Thymus (tissue), 11 donors: ENCODE data around the gene COMMD1. TPM values are rescaled to one million over a fixed set of nuclear protein-coding genes. Genes with fewer than 3 reads are reported as not detected.

Experiments
- DNase-seq, 9 donors: peaks; one replicate each; pipeline ENCODE4 v3.0.0-alpha.2; 2013; ENCODE audit warnings: low spot score in 9 of 9, low read depth in 6 of 9, missing footprints in 1 of 9
- H3K27ac ChIP-seq, 2 donors: one replicate each; pipeline ENCODE4 v1.5.1; 2013; ENCODE audit warnings: control low read depth in 1 of 2, low read depth in 1 of 2, low read length in 1 of 2, mild to moderate bottlenecking in 1 of 2, moderate library complexity in 1 of 2
- H3K27me3 ChIP-seq, 2 donors: one replicate each; pipeline ENCODE4 v1.5.1; 2013; ENCODE audit warnings: low read length in 1 of 2; ENCODE audit not compliant: control insufficient read depth in 2 of 2, insufficient read depth in 1 of 2
- H3K36me3 ChIP-seq, 2 donors: one replicate each; pipeline ENCODE4 v1.5.1; 2013; ENCODE audit warnings: low read length in 1 of 2, mild to moderate bottlenecking in 1 of 2, moderate library complexity in 1 of 2; ENCODE audit not compliant: control insufficient read depth in 2 of 2, insufficient read depth in 2 of 2
- H3K4me1 ChIP-seq, 2 donors: one replicate each; pipeline ENCODE4 v1.5.1; 2013; ENCODE audit warnings: low read length in 2 of 2; ENCODE audit not compliant: control insufficient read depth in 2 of 2, insufficient read depth in 2 of 2
- H3K4me3 ChIP-seq, 2 donors: one replicate each; pipeline ENCODE4 v1.5.1; 2013; ENCODE audit warnings: low read length in 2 of 2, control low read depth in 1 of 2, mild to moderate bottlenecking in 1 of 2
- H3K9me3 ChIP-seq, 2 donors: one replicate each; pipeline ENCODE4 v1.5.1; 2013; ENCODE audit warnings: low read length in 1 of 2, mild to moderate bottlenecking in 1 of 2; ENCODE audit not compliant: control insufficient read depth in 2 of 2, insufficient read depth in 1 of 2
- WGBS: extraction: QIAGEN DNeasy Blood & Tissue Kit; methylation state at CpG from one replicate; pipeline ENCODE4 v1.1.7; 2013; 5-methylcytosine and 5-hydroxymethylcytosine counted together
- polyA plus RNA-seq: library from polyadenylated mRNA; stranded (reverse); fragments of 200-250 nt; gene quantifications from one replicate; pipeline ENCODE4 v1.2.3, GENCODE V29; 2013
- total RNA-seq: library from RNA; stranded (reverse); fragments of 120-200 nt; gene quantifications from one replicate; pipeline ENCODE4 v1.2.4, GENCODE V29; 2013
- donor health status: healthy.

COMMD1 gene
- total and polyA plus RNA-seq, 2 donors = 39.9 to 45.1 TPM

DNA sequence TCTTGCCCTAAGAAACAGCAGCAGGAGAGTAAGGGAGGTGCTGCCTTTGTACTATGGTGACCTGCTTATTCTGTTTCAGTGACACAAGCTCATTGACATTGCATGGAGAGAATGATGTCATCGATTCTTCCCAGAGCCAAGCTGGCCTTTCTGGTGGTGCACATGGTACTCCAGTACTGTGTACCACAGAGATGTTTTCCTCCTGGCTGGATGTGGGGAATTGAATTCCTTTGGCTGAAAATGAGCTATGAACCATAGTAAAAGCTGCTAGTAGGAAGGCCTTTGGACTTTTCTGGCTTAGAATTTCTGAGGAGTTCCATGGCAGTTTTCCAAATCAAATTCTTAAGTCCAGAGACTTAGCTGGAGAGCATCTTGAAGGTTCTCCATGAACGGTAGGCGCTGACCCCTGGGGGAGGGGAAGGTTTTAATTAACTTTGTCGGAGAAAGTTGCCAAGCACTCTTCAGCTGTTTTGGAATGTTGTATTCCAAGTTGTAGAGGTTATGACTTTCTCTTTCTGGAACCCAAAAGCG lies 273.3 kb downstream of the COMMD1 start:
- no peak for DNase-seq
- H3K27me3 ChIP-seq = no peaks in the 10 kb centered on the region
- H3K9me3 ChIP-seq = no peaks in the 10 kb centered on the region
- no peak overlapping the region for H3K27ac ChIP-seq
- H3K4me3 ChIP-seq = no peak overlapping the region
- 94% methylated on average over 5 of the region's 5 CpGs for WGBS
- no peaks in the 10 kb centered on the region for H3K36me3 ChIP-seq
- peaks cover 26 to 69% of the 10 kb centered on the region in 2 donors for H3K4me1 ChIP-seq

DNA sequence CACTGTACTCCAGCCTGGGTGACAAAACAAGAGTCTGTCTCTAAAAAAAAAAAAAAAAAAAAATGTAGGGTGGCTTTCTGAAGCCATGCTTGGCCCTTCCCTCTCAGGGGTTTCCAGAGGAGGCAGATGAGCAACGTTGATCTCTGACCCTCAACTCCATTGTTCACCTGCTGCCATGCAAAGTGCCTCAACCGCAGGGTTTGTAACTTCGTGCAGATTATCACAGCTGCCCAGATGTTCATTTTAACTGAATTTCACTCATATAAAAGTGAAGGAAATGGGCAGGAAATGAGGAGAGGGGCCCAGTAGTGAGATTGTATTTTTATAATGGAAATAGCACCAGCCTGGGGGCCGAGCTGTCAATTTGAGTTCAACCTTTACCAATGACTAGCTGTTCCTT lies 275.5 kb downstream of the COMMD1 start:
- Histone ChIP-seq H3K27me3 (no peaks in the 10 kb centered on the region), H3K36me3 (no peaks in the 10 kb centered on the region), H3K4me1 (peaks cover 26 to 66% of the 10 kb centered on the region in 2 donors), H3K4me3 (no peak overlapping the region), H3K9me3 (peaks cover 0 to 3% of the 10 kb centered on the region in 2 donors), H3K27ac (peak overlapping the region in 1 of 2 donors; percentile 94)
- DNase-seq = peak in 3 of 9 donors; percentile 32 to 71 (median 35)
- WGBS = 6% methylated on average over 4 of the region's 4 CpGs

DNA sequence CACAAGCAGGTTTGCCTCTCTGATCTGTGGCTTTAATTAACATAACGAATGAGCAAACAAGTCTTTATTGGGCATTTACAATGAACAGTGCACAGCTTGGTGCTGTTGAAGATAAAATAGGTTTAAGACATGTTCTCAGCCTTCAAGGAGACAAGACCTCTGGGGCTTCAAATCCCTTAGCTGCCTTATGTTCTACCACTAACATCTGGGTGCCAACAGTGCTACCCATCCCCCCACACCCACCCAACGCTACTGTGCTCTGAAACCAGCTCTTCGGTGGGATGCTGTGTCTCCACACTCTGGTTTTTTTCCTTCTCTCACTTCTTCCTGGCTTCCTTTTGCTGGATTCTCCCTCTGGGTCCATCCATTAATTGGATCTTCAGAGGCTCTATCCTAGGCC lies 276.4 kb downstream of the COMMD1 start:
- H3K27ac ChIP-seq = peak overlapping the region; percentile 20 to 94
- no peak overlapping the region for H3K4me3 ChIP-seq
- WGBS = 16% methylated on average over 3 of the region's 3 CpGs
- H3K4me1 ChIP-seq = peaks cover 26 to 63% of the 10 kb centered on the region in 2 donors
- peaks cover 0 to 3% of the 10 kb centered on the region in 2 donors for H3K9me3 ChIP-seq
- DNase-seq = peak in 6 of 9 donors; percentile 57 to 81 (median 68)
- H3K36me3 ChIP-seq = no peaks in the 10 kb centered on the region
- no peaks in the 10 kb centered on the region for H3K27me3 ChIP-seq

DNA sequence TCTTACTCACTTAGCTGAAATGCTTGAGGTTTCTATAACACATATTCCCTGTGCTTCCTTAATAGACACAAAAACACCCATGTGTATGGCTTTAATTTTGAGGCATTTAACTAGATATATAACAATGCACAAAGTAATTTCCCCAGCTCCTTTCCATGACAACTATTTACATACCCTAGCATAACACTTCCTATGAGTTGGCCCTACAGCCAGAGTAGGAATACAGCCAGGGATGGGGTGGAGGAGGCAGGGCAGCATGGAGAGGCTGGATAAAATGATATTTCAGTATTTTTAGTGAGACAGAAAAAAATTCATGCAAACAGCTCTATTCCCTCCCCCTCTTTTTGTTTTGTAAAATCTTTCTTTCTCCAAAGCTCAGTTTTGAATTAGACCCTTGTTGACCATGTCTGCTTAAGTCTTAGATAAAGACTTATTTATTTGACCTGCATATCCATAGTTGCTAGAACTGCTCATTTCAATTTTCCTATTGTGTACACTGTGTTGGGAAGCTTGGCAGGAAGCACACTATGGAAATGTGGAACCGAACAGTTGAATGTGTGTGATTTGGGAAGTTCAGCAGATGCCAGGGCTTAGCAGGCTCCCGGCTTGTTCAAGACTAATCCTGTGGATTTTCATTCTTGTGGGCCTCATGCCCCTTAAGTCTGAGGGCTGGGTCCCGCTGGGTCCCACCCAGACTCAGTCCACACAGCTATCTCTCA lies 279.2 kb downstream of the COMMD1 start:
- no peaks in the 10 kb centered on the region for H3K36me3 ChIP-seq
- 99% methylated on average over 3 of the region's 3 CpGs for WGBS
- no peak for DNase-seq
- no peak overlapping the region for H3K27ac ChIP-seq
- H3K4me1 ChIP-seq = peaks cover 23 to 40% of the 10 kb centered on the region in 2 donors
- H3K9me3 ChIP-seq = peaks cover 0 to 3% of the 10 kb centered on the region in 2 donors
- no peaks in the 10 kb centered on the region for H3K27me3 ChIP-seq
- no peak overlapping the region for H3K4me3 ChIP-seq

Other genes with a start within 250 kb of the COMMD1 start
- 2.2 TPM for gene FAM161A, start 51.6 kb upstream of the COMMD1 start, total RNA-seq
- gene FAM161A, start 51.6 kb upstream of the COMMD1 start, polyA plus RNA-seq = 4.0 TPM
- 179 TPM for gene CCT4, start 17.0 kb upstream of the COMMD1 start, total RNA-seq
- 93.5 TPM for gene CCT4, start 17.0 kb upstream of the COMMD1 start, polyA plus RNA-seq